Forelimb muscle (tissue), 1 donor: ENCODE measurements around the gene DQX1. TPM values are rescaled to one million over a fixed set of nuclear protein-coding genes. Genes with fewer than 3 reads are reported as not detected.
A peak's percentile ranks its signal among the peaks of the same experiment; 100 is the strongest.

Source experiments
- DNase-seq: peaks from one replicate; pipeline ENCODE4 v3.0.0-alpha.2; 2013; ENCODE audit warnings: low read depth
- polyA plus RNA-seq: library from polyadenylated mRNA; unstranded; fragments of 120-200 nt; gene quantifications from one replicate; pipeline ENCODE4 v1.2.1, GENCODE V29; 2013; ENCODE audit not compliant: insufficient read length

Gene DQX1
- polyA plus RNA-seq, 1 donor = 0.14 TPM

- DNase-seq = no peak
Measured at GRCh38 chr2:74530239-74531187, 4.5 kb upstream of the DQX1 start.

GRCh38 chr2:74529357-74530238 is 3.6 kb upstream of the DQX1 start, which contains the start of the genes AUP1 and HTRA2:
AUP1 (minus strand) TSS chr2:74529706; CDS start chr2:74529629, 77 bp downstream.
HTRA2 (plus strand) TSS chr2:74529933; CDS start chr2:74530007, 74 bp downstream.
- peak; percentile 96 for DNase-seq

- no peak for DNase-seq
Measured at GRCh38 chr2:74528600-74529356, 2.7 kb upstream of the DQX1 start.

DNA sequence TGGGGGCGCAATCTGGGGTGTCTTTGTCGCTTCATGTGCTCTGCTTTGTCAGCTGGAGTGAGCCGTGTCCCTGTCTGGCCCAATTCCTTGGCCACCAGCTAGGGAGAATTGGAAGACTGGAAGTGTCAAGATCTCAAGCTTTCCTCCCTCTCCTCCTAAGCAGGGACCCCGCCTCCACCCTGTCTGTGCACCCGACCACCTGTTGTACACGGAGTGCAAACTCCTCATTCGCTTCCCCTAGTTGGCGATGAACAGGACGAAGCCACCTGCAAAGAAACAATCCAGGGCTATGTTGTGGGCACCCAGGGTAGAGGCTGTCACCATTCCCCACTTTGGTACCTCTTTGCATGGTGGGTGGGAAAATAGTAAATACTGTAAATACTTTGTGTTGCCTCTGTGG is 1.7 kb upstream of the DQX1 start:
- DNase-seq = no peak

DNA sequence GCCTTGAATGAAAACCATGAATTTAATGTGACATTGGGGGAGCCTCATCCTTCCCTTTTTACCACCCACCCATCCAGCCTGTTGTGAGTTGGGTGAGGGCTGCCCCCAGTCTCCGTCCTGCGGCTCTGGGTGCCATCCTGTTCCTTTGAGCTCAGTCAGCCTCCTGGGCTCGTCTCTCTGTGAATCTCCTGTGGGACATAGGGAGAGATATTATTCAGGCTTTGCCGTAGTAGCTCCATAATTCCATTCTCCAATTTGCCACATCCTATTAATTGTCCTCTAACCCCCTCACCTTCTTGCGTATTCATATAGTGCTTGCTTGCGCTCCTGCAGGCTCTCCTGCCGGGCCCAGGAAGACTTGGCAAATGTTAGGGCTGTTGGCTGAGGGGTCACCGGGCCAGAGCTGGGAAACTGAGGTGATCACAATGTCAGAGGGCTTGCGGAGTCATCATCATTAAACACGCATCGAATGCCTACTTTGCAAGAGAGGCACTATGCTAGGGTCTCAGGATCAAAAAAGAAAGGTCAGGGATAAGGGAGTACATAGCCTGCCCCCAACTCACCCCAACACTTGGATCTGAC is 709 bp upstream of the DQX1 start:
- DNase-seq = no peak

DNA sequence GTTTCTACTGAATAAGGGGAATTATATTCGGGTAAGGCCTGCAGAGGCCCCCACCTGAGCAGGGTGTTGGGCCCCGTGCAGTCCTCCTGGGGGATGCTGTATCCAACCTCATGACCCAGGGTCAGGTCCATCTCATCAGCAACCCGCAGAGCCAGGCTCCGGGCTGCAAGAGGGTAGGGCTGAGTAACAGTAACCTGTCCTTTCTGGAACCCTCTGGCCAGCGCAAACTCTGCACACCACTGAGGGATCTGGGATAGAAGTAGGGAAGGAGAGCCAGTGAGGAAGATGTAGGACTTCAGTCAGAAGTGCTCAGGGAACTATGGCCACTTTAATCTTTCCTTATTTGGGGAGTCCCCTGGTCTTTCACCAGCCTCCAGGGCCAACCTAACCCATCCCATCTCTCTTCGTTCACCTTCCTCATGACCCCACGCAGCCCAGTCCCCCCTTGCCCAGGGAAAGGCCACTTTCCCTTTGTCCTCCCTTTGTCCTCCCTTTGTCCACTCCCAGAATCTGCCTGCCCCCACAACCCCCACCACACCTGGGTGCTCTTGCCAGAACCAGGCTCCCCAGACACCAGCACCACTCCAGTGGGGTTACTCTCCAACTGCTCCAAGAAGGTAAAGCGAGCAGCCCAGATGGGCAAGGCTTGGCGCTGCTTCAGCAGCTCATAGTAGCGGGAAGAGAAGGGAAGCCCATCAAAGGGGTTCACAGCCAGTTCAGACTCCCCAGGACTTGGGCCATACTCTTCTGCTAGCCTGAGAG is 895 bp downstream of the DQX1 start:
- no peak for DNase-seq

- DNase-seq = no peak
Measured at GRCh38 chr2:74524005-74524404, 2.0 kb downstream of the DQX1 start.

GRCh38 chr2:74522516-74522915 is 3.5 kb downstream of the DQX1 start:
- no peak for DNase-seq

- DNase-seq = no peak
Measured at GRCh38 chr2:74516650-74517049, 9.4 kb downstream of the DQX1 start.

- DNase-seq = no peak
Measured at GRCh38 chr2:74515981-74516633, 9.9 kb downstream of the DQX1 start.

DNA sequence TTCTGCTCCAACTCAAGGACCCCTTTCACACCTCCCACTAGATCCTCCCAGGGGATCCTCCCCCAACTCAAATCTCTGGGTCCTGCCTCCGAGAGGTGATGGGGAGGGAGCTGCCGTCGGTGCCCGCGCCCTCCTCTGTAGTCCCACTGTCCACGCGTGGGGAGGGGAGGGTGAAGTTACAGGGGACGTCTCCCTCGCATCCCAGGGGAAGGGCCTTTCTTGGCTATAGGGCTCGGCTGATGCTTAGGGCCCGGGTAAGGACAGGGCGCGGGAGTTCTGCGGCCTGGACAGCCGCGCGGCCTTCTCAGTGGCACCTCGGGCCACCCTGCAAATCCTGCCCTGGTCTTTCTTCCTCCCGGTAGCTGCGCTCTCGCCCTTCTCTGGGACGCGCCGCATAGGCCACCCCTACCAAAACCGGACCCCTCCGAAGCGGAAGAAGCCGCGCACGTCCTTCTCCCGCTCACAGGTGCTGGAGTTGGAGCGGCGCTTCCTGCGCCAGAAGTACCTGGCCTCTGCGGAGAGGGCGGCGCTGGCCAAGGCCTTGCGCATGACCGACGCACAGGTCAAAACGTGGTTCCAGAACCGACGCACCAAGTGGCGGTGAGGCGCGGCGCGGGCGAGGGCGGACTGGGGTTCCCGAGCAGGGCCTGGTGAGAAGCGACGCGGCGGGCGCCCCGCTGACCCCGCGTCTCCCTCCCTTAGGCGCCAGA is 10.6 kb downstream of the DQX1 start:
- DNase-seq = no peak

GRCh38 chr2:74514368-74515270 is 11.4 kb downstream of the DQX1 start, which contains the start of gene TLX2:
TLX2 (plus strand) TSS chr2:74514450; CDS start chr2:74514807, 357 bp downstream.
- DNase-seq = no peak

GRCh38 chr2:74513605-74514367 is 12.2 kb downstream of the DQX1 start:
- no peak for DNase-seq

- DNase-seq = no peak
Measured at GRCh38 chr2:74512744-74513604, 13.1 kb downstream of the DQX1 start.

- DNase-seq = no peak
Measured at GRCh38 chr2:74511104-74511989, 14.7 kb downstream of the DQX1 start.
